ENCODE measurements around the gene CRIP2.

Gene CRIP2

DNA sequence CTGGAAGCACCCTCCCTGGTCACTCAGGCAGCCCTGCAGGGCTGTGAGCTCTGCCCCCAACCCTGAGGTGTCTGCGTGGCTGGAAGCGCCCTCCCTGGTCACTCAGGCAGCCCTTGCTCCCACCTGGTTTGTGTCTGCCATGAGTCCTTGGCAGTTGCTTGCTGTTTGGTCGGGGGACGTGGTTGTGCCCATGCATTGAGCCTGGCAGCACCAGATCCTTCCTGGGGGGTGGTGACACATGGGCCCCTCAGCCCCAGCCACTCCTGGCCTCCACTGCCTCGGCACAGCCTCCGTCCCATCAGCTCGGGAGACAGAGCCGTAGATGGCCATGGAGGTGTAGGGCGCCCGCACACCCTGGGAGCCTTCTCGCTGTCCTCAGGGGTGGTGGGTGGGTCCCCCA lies 35.4 kb upstream of the CRIP2 start:
- Mint-ChIP-seq H3K36me3 (ENCODE audit: low read depth) (peaks cover 20% of the 10 kb centered on the region), H3K4me1 (ENCODE audit: low read depth) (peaks cover 3% of the 10 kb centered on the region), H3K27me3 (no peaks in the 10 kb centered on the region), H3K9me3 (no peaks in the 10 kb centered on the region), H3K4me3 (no peak overlapping the region), H3K27ac (no peak overlapping the region)

DNA sequence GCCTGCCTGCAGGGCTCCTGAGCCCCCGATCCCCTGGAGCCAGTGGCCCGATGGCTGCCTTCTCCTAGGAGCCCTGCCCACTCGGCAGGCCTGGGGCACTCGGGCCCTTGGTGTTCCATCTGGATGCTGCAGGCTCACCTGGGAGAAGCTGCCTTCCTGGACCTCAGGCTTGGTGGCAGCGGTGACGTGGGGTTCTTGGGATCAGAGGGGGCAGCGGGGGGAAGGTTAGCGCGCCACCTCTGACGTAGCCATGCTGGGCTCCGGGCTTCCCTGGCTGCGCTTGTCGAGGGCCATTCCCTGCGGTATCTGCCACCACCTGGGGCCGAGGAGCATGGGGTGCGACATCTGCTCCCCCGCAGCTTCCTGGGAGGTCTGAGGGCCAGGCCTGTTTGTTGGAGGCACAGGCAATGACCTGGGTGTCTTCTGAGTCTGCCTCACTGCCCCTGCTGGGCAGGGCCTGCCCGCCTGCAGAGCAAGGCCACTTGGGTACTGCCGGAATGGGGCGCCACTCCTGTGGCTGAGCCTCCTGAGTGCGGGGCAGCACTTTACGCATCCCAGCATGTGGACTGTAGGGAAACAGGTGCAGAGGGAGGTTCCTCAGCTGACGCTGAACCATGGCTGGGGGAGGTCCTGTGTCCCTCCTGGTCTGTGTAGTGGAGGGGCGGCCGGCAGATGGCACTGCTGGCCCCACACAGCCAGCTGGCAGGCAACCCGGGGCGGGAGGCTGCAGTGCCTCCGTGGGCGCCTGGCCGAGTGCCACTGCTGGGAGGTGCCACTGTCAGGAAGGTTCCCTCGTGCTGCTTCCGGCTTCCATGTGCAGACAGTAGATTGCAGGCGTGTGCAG lies 34.7 kb upstream of the CRIP2 start:
- Mint-ChIP-seq H3K4me3 (no peak overlapping the region), H3K27me3 (no peaks in the 10 kb centered on the region), H3K4me1 (ENCODE audit: low read depth) (peaks cover 3% of the 10 kb centered on the region), H3K9me3 (no peaks in the 10 kb centered on the region), H3K27ac (no peak overlapping the region), H3K36me3 (ENCODE audit: low read depth) (peaks cover 20% of the 10 kb centered on the region)

DNA sequence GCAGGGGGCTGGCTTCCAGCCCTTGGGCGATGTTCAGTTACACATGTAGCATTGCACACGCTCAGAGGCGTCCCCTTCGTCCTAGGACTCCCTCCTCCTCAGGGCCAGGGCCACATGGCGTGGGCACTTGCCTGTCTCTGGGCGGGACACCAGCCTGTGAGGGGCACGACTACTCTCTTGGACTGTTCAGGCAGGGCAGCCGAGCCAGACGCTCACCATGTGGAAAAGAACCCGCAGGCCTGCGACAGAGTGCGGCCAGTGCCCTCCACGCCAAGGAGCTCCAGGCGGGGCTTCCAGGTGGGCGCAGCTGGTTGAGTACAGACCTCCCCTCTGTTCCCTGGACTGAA lies 34.1 kb upstream of the CRIP2 start:
- H3K4me3 Mint-ChIP-seq: no peak overlapping the region
- H3K4me1 Mint-ChIP-seq (ENCODE audit: low read depth): peaks cover 3% of the 10 kb centered on the region
- peaks cover 18% of the 10 kb centered on the region for H3K36me3 Mint-ChIP-seq (ENCODE audit: low read depth)
- no peaks in the 10 kb centered on the region for H3K27me3 Mint-ChIP-seq
- H3K9me3 Mint-ChIP-seq: no peaks in the 10 kb centered on the region
- H3K27ac Mint-ChIP-seq: no peak overlapping the region

DNA sequence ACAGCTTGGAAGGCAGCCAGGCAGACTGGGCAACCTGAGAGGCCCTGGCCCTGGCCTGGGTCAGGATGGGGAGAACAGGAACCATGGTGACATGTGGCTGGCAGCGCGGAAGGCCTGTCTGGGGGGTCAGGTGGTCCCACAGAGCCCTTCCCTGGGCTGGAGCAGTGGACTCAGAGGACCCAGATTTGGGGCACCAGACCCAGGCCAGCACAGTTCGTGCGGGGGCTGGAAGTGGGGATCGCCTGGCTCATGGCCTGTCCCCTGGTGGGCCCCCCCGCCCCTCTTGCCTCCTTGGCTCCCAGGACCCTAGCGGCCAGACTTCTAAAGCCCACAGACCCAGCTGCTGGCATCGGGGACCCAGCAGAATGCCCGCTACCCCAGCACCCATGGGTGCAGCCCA lies 33.6 kb upstream of the CRIP2 start:
- Mint-ChIP-seq H3K36me3 (ENCODE audit: low read depth) (peaks cover 15% of the 10 kb centered on the region), H3K27ac (no peak overlapping the region), H3K9me3 (no peaks in the 10 kb centered on the region), H3K4me3 (no peak overlapping the region), H3K4me1 (ENCODE audit: low read depth) (peaks cover 3% of the 10 kb centered on the region), H3K27me3 (no peaks in the 10 kb centered on the region)

DNA sequence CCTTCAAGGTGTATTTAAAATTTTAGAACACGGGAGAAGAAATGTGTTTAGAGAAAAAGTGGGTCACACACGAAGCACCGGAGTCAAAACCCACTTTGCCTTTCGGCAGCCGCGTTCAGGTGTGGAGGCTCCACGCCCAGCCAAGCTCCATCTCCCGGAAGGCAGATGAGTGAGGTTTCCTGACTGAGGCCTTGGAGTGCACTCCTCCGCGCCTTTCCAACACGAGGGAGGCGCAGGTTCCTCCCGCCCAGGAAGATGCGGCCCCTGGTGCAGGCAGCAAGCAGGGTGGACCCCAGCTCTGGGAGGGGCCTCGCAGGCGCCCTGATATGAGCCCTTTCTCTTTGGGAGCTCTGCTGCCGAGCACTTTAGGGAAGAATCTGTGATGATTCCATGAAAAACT lies 32.5 kb upstream of the CRIP2 start:
- Mint-ChIP-seq H3K27ac (no peak overlapping the region), H3K27me3 (no peaks in the 10 kb centered on the region), H3K4me3 (no peak overlapping the region), H3K36me3 (ENCODE audit: low read depth) (peaks cover 11% of the 10 kb centered on the region), H3K4me1 (ENCODE audit: low read depth) (no peaks in the 10 kb centered on the region), H3K9me3 (no peaks in the 10 kb centered on the region)

DNA sequence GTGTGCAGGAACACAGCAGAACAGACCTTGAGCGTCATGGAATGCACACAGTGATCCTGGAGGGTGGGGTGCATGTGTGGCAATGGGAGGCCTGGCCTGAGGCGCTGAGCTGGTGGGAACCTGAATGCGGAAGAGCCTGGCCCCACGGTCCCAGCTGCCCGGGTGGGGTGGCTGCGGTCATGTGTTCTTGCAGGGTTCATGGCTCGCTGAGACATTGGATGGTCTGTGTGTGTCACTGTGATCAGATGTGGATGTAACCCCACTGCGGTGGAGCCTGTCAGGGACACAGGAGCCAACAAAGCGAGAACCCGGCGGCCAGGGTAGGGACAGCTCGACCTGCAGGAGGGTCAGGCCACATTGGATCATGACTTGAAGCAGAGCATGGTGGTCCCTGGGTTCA lies 31.8 kb upstream of the CRIP2 start:
- no peaks in the 10 kb centered on the region for H3K27me3 Mint-ChIP-seq
- H3K27ac Mint-ChIP-seq: no peak overlapping the region
- no peaks in the 10 kb centered on the region for H3K9me3 Mint-ChIP-seq
- peaks cover 11% of the 10 kb centered on the region for H3K36me3 Mint-ChIP-seq (ENCODE audit: low read depth)
- no peak overlapping the region for H3K4me3 Mint-ChIP-seq
- H3K4me1 Mint-ChIP-seq (ENCODE audit: low read depth): no peaks in the 10 kb centered on the region

DNA sequence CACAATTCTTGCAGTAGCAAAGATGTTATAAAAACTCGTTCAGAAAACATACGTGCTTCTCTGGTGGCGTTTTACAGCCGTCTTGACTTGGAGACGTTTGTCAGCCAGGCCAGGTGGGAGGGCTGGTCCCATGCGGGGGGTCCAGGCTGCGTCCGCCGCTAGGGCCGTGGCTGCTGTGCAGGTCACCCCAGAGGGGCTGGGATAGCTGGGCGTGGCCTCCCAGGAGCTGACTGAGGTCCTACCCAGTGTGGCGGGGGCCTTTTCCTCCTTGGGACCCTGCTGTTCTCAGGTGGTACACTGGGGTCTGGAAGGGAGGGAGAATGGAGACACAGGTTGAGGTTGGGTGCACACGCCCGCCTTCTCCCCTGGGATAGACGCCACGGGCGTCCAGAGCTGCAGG lies 29.8 kb upstream of the CRIP2 start:
- H3K36me3 Mint-ChIP-seq (ENCODE audit: low read depth): peaks cover 11% of the 10 kb centered on the region

DNA sequence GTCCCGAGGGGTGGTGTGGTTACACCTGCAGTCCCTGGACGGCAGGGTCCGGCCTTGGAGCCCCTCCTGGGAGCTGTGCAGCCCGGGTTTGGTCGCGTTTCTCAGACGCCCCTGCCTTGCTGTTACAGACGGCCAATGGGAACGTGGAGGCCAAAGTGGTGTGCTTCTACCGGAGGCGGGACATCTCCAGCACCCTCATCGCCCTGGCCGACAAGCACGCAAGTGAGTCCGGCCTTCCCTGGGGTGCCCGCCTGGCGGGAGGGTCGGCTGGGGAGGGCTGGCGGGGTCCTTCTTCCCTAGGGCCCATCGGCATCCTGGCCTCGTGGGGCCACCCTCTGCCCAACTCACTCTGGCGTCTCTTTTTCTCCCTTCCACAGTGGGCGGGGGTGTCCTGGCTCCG lies 29.3 kb upstream of the CRIP2 start:
- Mint-ChIP-seq H3K27me3 (no peaks in the 10 kb centered on the region), H3K4me1 (ENCODE audit: low read depth) (no peaks in the 10 kb centered on the region), H3K9me3 (no peaks in the 10 kb centered on the region), H3K27ac (no peak overlapping the region), H3K36me3 (ENCODE audit: low read depth) (peaks cover 11% of the 10 kb centered on the region), H3K4me3 (no peak overlapping the region)

More for the DNA sequence above, 29.8 kb upstream of the CRIP2 start:
- H3K4me3 Mint-ChIP-seq: no peak overlapping the region
- no peaks in the 10 kb centered on the region for H3K27me3 Mint-ChIP-seq
- no peak overlapping the region for H3K27ac Mint-ChIP-seq
- no peaks in the 10 kb centered on the region for H3K9me3 Mint-ChIP-seq
- no peaks in the 10 kb centered on the region for H3K4me1 Mint-ChIP-seq (ENCODE audit: low read depth)

DNA sequence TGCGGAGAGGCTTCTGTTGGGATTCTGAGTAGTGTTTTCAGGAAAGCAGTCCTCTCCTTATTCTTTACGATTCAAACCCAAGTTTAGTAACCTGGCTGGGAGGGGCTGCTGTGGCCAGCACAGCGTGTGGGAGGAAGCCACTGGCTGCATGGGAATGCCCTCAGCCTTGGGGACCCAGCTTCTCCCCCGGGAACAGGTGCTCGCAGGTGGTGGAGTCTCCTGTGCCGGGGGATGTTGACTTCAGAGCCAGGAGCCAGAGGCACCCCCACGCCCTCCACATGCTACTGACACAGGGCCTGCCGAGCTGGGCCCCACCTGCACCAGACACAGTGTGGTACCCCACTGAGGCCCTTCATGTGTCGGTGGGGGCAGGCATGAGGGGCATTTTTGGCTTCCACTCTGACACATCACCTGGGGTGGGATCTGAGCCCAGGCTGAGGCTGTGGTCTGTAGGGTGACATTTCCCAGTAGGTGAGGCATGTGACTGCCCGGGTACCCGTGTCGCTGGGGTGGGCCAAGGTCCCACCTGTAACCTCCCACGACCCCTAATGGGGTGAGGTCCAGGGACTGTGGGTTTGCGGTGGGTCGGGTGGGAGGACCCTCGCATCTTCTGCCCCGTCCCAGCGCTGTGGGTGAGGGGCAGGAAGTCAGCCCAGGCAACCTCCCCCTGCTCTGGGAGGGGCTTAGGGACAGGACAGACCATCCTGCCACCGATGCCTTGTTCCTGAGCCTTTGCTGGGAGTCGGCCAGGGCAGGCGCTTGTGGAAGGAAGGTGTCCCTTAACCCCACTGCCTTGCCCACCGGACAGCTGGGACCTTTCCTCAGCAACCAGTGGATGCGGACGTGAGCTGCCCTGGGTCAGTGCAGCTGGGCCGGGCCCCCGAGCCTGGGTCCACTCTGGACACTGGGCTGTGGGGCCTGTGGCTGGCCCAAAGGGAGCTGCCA lies 28.4 kb upstream of the CRIP2 start:
- no peak overlapping the region for H3K27ac Mint-ChIP-seq
- no peak overlapping the region for H3K4me3 Mint-ChIP-seq
- H3K4me1 Mint-ChIP-seq (ENCODE audit: low read depth): no peaks in the 10 kb centered on the region
- H3K36me3 Mint-ChIP-seq (ENCODE audit: low read depth): peaks cover 11% of the 10 kb centered on the region
- no peaks in the 10 kb centered on the region for H3K9me3 Mint-ChIP-seq
- H3K27me3 Mint-ChIP-seq: no peaks in the 10 kb centered on the region

DNA sequence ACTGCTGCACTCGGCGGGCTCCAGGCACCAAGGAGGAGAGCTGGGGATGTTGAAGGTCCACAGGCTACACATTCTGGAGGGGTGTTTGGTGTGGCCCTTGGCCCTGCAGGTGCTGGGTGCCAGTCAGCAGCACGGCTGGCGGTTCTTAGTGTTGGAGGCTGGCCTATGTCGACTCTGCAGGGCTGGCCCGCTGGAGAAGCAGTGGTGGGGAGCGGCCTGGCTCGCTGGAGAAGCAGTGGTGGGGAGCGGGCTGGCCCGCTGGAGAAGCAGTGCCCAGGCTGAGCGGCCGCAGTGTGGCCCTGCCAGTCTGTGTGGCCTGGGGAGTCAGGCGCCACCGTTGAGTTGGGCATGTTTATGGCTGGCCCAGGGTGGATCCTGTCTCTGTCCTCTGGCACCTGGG lies 27.6 kb upstream of the CRIP2 start:
- Mint-ChIP-seq H3K4me3 (no peak overlapping the region), H3K27ac (no peak overlapping the region), H3K27me3 (no peaks in the 10 kb centered on the region), H3K36me3 (ENCODE audit: low read depth) (peaks cover 8% of the 10 kb centered on the region), H3K9me3 (no peaks in the 10 kb centered on the region), H3K4me1 (ENCODE audit: low read depth) (no peaks in the 10 kb centered on the region)

DNA sequence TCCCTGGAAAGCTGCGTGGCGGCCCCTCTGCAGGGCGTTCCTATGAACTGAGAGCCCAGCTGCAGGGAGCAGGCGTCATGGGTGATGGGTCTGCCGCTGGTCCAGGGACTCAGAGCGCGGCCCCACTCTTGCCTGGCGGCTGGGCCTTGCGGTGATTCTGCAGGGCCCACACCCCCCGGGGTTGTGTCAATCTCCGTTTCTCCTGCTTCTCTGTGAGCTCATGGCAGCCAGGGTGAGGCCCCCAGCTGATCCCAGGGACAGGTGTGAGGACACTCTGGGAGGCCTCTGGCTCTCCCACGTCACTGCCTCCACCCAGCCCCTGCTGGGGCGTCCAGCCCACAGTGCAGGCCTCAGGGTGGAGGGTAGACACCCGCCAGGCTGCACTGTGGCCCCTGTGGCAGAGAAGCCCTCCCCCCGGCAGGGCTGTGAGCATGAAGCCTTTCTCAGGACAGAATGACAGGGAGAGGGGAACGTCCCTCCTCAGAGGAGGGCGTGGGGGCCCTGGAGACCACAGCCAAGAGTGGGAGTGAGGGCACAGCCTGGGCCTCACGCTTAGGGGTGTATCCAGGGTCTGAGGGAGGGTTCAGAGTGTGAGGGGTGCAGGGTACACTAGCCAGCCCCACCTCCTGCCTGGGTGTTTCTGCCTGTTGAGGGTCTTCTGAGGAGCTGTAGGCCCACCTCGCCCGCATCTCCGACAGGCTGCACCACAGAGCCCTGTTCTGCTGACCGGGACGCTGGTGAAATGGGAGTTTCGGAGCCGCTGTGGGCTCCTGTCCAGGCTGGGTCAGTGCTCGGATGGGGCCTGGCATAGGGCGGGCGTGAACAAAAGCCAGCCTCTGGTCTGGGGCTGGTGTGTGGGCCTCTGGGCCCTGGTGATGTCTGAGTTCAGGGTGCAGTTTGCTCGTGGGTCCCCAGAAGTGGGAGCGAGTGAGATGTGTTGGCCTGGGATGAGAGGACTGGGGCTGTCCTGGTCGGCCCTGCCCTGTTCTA lies 26.7 kb upstream of the CRIP2 start:
- Mint-ChIP-seq H3K4me3 (no peak overlapping the region), H3K36me3 (ENCODE audit: low read depth) (peaks cover 9% of the 10 kb centered on the region), H3K9me3 (no peaks in the 10 kb centered on the region), H3K4me1 (ENCODE audit: low read depth) (no peaks in the 10 kb centered on the region), H3K27me3 (no peaks in the 10 kb centered on the region), H3K27ac (no peak overlapping the region)

DNA sequence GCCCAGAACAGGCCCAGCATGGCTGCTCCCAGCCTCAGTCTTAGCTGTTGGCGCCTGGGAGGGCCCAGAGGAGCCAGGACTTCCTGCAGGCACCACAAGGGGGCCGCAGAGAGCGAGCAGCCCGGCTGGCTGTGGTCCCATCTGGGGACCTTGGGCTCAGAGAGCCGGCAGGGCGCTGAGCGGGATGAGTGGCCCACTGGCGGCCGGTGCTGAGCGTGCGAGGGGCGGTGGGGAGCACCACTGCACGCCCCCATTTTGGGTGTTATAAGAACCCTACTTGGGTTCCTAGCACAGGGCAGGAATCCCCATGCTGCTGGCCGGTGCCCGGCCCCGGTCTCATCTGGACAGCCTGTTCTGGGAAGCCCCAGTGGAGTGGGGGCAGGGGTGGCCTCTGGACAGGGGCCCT lies 25.9 kb upstream of the CRIP2 start:
- no peak overlapping the region for H3K4me3 Mint-ChIP-seq
- no peaks in the 10 kb centered on the region for H3K27me3 Mint-ChIP-seq
- H3K9me3 Mint-ChIP-seq: no peaks in the 10 kb centered on the region
- no peak overlapping the region for H3K27ac Mint-ChIP-seq
- H3K4me1 Mint-ChIP-seq (ENCODE audit: low read depth): no peaks in the 10 kb centered on the region
- peaks cover 9% of the 10 kb centered on the region for H3K36me3 Mint-ChIP-seq (ENCODE audit: low read depth)

DNA sequence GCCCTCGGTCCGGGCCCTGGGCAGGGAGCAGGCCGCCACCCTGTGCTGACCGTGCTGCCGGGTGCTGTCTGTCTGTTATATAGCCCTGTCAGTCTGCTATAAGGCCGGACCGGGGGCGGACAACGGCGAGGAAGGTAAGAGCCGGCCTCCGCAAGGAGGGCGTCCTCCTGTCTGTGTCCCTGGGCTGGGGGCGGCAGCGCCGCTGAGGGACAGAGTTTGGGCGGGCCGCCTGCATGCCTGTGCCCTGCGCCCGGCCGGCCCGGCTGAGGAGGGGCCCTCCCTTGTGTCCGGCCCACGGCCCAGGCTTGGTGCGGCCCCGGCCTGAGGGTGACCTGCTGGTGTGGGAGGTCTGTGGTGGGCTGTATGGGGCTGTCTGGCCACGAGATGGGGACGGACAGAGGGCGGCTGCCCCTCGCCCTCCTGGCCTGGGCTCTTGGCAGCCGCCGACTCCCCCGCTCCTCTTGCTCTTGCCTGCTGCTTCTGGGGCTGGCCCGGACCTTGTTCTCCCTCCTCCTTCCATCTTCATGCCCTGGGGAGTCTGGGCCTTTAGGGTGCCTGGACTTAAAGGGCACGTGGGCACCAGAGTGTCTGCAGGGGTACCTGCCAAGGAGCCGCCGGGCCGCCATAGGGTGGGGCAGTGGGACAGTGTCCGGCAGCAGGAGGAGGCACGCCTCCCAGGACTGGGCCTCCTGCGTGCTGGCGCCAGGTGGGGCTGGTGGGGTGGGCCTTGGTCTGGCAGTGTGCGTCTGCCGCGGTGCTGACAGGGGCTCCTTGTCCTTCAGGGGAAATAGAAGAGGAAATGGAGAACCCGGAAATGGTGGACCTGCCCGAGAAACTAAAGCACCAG lies 25.1 kb upstream of the CRIP2 start:
- Mint-ChIP-seq H3K4me3 (no peak overlapping the region), H3K36me3 (ENCODE audit: low read depth) (peaks cover 16% of the 10 kb centered on the region), H3K27me3 (no peaks in the 10 kb centered on the region), H3K9me3 (no peaks in the 10 kb centered on the region), H3K4me1 (ENCODE audit: low read depth) (no peaks in the 10 kb centered on the region), H3K27ac (no peak overlapping the region)

DNA sequence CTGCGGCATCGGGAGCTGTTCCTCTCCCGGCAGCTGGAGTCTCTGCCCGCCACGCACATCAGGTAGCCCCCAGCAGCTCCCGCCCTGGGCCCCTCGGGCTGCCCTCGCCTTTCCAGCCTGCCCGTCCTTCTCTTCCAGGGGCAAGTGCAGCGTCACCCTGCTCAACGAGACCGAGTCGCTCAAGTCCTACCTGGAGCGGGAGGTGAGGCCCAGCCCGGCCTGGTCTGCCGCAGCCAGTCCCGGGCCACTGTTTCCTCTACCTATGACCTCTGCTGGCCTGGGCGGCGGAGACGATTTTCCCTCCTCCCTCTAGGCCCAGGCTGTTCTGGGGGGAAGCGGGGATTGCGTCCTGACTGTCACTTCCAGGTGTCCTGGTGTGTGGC lies 24.5 kb upstream of the CRIP2 start:
- Mint-ChIP-seq H3K27me3 (no peaks in the 10 kb centered on the region), H3K4me1 (ENCODE audit: low read depth) (no peaks in the 10 kb centered on the region), H3K36me3 (ENCODE audit: low read depth) (peaks cover 16% of the 10 kb centered on the region), H3K4me3 (no peak overlapping the region), H3K27ac (no peak overlapping the region), H3K9me3 (no peaks in the 10 kb centered on the region)
